GM19463 (cell line): ENCODE data around the gene COL4A1.

Experiments
- ATAC-seq: cut with Tn5 transposase; IDR thresholded peaks from one replicate; pipeline ENCODE4 v1.9.1; 2021; ENCODE audit warnings: mild to moderate bottlenecking, moderate library complexity; ENCODE audit not compliant: unreplicated experiment

Gene COL4A1

DNA sequence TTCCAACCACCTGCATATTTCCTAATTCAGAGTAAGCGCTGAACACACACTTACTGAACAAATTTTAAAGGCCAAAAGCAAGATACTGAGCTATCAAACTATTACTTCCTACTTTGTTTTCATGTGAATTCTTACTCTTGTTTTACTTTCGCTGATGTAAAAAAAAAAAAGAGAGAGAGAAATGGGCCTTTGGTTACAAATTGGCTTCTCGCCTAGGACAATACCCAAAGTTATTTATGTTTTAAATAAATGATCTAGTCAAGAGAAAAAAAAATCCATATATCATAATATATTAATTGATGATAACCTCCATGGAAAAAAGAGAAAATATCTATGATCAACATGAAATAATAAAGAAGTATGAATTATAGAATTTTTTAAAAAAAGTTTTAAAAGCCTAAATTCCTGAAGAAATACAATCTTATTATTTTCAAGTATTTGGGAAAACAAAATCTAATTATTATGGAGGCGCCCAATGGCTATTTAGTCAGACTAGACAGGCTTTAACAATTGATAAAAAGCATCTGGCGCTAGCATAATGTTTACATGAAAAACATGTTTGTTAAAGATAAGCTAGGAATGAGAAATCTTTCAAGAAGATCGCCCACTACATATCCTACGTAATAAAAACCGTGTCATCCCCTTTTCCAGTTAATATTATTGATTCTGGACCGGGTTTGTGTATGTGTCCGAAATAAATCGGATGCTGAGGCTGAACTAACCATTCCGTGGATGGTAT, 9.0 kb downstream of the COL4A1 start:
- no peak for ATAC-seq

DNA sequence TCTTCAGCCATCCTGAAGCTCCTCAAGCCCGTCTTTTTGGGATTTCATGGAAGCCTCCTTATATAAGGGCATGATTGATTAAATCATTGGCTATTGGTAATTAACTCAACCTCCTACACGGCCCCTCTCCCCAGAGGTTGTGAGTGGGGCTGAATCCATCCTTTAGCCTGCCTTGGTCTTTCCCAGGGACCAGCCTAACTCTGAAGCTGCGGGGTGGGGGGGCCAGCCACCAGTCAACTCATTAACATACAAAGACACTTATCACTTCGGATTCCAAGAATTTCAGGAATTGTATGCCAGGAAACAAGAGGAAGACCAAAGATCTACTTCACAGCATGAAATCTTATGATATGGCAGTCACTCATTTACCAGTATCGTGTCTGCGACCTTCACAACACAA, 9.9 kb downstream of the COL4A1 start:
- ATAC-seq, result no peak

DNA sequence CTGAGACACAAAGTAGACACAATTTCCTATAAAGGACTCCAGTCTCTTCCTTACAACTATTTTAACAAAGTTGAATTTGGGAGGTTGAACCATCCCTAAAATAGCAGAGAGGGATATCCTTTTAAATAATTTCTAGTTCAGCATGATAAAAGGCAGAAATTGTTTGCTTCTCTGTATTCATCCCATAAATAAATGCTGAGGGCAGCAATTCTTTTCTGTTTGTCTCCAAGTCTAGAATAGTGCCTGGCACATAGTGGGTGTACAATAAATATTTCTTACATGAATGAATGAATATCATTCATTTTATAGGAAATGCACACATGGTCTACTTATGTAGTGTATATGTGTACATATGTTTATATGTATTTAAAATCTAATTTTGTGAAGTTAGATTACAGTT, 12.3 kb downstream of the COL4A1 start:
- no peak for ATAC-seq

DNA sequence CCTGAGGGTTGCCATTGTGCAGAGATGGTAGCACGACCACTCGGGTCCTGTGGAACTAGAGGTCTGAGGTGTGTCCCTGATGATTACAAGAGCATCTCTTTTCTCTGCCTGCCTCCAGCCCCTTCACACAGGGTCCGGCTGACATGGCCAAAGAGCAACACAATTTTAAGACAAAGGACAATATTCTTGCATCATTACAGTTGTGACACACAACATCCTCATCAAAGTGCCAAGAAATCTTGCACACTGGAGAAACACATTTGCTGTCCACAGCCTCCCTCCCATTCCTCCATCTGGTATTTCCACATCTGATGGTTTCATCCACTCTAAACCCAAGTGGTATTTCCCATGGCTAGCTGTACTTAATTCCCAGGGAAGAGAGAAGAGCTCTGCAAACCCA, 12.8 kb downstream of the COL4A1 start:
- no peak for ATAC-seq

DNA sequence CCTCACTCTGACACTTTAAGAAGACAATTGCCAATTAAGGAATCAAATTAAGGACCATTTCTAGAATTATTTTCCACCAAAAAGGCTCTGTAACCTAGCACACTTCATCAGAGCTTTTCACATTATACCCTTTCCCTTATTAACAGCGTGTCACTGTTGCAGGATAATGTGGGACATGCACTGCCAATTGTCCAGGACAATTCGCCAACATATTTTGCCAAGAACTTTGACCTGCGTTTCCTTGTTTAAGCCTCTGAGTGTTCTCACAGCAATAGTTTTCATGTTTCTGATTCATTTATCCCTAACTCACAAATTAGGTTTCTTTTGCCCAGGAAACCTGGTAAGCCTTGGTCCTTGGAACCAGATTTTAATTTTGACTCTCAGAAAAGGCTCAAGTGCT, 13.3 kb downstream of the COL4A1 start:
- no peak for ATAC-seq

DNA sequence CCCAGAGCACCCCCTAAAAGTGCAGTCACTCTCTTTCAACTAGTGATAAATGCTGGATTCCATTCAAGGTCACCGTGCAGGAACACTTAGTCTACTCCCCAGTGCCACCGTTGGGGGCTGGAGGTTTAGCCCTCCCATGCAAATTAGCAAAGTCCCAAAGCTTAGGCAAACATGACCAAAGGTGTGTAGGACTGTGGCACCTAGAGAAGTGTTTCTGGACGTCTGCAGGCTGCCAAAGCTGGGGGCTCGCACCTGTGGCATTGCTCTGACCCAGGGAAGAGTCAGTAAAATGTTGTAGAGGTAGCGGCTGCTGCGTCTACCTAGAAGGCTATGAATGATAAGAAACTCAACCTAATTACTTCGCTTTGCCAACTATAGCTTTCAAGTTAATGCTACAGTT, 13.9 kb downstream of the COL4A1 start:
- no peak for ATAC-seq

DNA sequence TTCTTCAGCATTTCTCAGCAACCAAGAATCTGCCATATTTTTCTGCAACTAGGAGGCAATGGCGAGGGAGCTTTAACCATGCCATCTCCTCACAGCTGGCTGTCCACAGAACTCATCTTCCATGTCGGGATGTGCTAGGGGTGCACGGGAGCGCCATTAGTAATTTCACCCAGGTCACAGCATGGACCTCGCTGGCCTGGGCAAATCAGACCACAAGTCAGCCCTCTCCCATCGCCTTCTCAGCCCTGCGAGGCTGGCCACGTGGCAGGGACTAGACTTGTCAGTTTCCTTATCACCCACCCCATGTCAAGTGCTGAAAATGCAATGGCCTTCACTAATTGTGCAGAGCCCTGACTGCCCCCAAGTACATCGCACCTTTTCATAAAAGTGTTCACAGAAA, 15.7 kb downstream of the COL4A1 start:
- ATAC-seq, result no peak

DNA sequence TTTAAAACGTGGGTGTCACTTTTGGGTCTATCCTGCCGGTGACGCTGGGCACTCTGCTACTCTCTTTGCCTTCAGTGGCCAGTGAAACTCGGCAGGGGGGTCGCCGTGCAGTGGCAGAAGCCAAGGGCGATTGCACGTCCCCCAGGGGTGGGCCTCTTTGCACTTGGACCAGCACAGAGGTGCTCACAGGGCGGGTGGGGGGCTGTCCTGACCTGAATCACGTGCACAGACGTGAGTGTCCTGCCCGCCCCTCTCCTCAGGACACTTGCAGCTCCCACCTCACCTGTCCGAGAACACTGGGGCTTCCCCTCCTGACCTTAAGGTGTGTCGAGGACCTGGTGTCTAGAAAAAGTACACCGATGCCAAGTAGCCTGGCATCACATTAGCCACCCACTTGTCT, 16.1 kb downstream of the COL4A1 start:
- no peak for ATAC-seq

DNA sequence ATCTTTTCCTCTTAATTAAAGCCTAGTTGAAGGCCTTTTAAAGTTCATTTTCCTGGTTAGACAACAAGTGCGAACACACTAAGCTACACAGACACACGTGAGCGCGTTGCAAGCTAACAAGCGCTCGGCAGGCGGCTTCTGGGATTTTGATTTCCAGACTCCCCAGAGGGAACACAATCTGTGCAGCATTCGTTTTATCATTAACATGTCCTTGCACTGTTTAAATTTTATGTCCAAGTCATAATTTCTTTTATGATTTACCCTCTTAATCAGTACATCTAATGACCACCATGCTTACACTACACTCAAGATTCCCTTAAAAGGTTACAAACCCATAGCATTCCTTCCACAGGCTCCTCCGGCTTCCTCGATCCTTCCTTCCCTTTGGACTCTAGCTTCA, 16.8 kb downstream of the COL4A1 start:
- no peak for ATAC-seq

DNA sequence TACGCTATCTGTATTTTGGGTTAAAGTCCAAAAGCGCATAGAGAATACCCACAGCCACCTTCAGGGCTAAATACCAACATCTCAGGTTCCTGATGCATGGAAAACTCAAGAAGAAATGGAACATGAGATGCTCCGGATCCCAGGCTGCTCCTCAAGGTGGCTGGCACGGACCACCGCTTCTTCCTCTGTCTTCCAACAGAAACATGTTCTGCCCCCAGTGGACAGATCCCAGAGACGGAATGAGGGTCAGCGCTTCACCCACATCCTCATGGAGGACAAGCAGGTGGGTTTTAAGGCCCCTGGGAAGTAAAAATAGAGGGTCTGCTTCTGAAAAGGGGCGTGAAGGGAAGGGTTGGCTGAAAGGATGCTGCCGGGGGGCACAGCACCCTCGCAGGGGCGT, 17.3 kb downstream of the COL4A1 start:
- no peak for ATAC-seq

DNA sequence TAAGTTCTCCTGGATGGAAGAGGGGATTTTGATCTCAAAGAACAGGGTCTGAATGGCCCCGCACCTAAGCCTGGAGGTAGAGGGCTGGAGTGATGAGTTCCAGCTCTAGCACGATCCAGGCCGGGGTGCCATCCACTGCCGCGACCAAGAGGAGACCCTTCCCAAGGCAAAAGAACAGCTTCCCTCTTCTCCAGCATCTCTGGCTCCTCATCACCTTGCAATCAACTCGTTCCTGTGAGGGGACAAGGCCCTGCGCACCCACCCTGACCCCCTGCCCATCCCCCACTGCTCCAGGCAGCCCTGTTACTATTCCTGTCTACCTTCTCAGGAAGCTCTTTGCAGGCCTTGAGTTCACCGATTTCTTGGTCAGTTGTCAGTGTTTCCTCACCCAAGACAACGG, 17.8 kb downstream of the COL4A1 start:
- ATAC-seq, result no peak

DNA sequence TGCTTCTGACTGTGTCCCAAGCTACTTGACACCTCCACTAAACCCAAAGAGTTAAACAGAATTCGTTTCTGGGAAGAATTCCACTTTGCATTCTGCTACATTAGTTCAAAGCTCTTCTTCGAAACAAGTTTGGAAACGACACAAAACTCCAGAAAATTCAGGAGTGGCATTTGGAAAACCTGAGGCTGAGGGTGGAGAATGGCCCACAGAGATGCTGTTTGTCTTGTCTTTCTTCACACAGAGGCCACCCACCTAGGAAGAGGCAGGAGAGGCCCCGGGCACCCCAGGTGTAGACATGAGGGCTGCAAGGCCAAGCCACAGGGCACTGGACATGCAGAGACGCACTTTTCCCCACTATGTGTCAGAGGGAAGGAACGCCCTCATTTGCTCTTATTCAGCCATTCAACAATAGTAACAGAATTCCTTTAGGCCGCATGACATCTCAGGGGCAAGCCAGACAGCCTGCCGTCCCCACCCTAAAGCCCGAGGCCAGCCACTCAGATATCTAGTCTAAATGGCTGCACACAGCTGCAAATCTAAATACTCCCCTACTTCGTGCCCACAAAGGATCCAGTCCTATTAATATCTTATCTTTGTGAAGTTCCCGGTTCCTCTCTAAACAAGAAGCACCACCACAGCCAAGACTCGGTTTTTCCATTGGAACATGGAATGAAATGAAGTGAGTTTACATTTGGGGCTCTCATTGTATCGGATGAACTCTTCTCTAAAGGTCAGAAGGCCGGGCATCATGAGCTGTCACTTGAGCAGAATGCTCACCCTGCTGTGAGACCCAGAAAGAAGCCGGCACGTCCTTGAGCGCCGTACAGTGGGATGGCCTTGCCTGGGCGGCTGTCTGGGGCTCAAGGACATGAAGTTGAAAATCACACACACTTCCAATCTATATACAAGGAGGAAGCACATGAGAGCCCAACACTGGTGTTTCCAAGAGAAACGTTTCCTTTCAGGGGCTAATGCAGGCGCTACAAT, 19.8 kb downstream of the COL4A1 start:
- ATAC-seq, result no peak

DNA sequence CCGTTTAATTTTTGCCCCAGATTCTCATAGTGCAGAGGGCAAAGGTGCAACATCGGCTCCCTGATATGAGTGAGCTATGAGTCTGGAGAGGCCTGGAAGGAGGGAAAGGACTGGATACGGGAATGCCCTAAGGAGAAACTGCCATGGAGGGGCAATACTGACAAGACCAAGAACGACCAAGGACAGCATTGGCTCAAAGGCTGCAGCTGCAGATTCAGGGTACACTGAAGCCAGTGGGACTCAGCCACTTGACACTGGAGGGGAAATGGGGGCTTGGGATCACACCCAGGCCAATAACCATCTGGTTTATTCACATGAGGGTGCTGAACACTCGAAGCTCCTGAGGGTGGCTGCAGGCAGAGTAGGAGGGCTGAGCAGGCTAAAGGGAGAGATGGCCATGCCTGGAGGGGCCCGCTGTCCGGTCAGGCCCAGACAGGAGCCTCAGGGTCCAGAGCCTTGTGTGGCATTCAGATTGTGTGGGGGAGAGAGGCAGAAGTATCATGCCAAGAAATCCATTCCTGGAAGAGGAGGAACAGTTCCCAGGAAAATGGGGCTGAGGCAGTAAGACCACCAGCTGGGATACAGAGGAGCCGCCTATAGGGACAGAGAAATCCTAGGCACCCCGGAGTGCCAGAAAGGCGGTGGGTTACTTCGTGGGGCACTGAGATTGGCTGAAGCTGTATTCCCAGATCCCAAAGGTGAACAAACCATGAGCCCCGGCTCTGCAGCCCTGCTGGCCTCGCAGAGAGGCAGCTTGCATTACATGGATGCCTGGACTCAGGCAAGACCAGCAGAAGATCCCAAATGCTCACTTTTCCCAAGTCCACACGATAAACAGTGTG, 20.7 kb downstream of the COL4A1 start:
- ATAC-seq, result no peak

DNA sequence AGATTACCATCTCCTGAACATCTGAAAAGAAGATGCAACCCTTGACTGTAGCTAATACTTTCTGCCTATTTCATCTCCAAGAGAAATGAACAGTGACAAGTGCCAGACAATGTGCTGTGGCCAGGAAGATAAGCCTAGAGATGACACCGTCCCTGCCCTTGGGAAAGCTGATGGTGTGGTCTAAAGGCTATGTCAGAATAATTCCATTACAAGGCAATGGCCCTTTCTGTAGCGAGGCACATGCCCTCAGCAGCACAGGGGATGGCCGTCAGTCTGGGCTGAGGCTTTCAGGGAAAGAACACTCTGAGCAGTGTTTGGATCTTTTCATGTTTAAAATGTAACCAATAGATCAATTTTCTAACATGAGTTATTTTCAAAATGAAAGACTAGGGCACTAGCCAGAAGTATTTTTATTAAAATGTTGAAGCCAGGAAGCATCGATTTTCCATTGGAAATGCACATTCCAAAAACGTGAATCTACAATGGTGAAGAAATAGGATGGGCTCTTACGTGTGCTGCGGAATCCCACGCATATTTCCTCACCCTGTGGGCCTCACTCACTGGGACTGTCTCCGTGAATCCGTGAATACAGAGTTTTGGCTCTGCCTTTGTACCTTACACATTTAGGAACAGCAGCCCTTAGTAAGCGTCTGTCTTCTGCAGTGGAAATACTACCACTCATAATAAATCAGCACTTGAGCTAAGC, 22.0 kb downstream of the COL4A1 start:
- no peak for ATAC-seq

DNA sequence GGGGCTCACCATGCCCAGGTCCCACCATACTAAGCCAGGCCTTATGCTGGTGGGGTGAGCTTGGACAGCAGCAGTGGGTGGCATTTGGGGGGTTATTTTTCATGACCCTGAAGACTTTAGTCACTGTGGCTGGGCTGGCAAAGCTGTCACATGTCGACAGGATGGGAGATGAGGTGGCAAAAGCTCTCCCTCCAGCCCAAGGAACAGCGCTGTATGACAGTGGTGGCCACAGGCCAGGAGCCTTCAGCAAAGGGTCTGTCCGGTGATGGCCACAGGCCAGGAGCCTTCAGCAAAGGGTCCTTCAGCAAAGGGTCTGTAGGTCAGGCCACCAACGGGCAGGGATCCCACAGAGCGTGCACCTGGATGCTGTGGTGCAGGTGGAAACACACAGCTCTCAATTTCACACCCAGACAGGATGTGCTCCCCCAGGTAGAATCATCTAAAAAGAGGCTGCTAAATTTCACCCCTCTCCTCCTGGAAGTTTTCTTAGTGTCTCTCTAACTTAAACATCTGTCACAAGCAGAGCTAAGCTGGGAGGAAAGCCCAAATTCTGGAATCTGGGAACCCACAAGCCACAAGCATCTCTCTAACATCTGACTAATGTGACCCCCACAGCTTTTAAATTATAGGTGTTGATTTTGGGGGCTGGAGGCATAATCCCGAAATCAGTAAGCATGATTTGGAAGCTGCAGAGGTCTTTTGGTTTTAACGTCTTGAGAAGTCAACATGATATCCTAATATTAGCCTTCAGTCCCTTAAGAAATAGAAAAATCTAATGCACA, 23.0 kb downstream of the COL4A1 start:
- no peak for ATAC-seq

DNA sequence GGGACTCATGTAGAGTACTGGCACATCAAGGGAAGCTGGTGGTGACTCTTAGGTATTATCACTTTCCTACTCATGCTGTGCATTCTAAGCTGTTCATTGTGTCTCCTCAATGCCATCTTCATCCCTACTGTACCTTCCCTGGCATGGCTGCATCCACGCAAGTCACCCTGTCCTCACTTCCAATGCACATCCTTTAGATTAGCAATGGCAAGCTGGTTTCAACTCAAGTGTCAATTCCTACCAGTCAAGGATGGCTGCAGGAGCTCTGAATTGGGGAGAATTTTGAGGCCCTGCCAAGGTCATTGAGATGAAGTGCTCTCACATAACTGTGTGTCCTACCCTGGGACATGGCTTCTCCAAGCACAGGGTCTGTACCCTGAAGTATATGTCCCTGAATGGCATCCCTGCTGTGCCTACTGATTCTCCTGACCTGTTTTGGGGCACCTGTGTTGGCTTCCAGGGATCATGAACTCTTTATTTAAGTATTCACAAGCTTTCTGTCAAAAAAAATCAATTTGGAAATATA, 24.6 kb downstream of the COL4A1 start:
- ATAC-seq, result no peak

DNA sequence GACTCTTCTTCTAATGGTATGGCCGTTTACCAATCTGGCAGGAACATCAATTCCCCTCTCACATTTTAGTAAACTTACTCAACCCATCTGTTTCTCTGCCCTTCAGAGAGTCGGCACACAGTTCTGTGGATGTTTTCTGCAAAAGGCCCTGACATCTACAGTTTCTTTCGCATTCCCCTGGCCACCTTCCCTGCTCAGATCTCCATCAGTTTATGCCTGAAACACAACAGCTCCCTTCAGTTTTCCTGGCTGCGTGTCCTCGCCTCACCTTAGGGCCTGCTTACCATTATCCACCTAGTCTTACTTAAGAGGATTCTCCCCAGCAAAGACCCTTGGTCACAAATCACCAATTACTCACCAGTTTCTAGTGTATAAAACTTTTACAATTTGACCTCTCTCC, 25.2 kb downstream of the COL4A1 start:
- ATAC-seq, result no peak

DNA sequence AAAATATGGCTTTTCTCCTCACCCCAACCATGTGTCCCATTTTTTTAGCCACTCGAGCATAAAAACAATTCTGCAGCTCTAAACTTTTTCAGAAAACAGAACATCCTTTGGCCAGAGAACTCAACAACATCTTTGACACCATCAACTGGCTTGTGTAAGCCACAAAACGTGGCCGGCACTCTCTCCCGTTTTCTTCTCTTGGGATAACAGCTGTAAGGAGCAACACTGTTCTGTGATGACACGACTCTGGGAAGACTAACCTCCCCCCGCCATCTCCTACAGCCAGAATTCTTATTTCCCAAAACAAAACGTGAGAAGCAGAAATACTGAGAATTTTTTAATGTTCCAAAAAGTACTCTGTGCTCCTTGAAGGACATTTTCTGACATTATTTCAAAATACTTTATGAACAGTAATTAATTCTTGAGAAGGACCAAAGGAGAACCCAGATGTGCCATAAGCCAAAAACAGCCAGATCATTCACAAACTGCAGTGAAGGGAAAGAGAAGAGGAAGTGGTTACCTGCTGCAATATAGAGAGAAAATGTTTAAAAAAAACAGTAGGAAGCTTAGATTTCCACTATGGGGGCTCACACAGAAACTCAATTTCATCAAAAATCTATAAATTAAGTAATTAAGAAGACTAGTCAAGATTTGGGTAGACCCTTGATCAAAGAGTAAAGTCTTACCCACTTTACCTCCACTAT, 25.8 kb downstream of the COL4A1 start:
- ATAC-seq, result no peak

DNA sequence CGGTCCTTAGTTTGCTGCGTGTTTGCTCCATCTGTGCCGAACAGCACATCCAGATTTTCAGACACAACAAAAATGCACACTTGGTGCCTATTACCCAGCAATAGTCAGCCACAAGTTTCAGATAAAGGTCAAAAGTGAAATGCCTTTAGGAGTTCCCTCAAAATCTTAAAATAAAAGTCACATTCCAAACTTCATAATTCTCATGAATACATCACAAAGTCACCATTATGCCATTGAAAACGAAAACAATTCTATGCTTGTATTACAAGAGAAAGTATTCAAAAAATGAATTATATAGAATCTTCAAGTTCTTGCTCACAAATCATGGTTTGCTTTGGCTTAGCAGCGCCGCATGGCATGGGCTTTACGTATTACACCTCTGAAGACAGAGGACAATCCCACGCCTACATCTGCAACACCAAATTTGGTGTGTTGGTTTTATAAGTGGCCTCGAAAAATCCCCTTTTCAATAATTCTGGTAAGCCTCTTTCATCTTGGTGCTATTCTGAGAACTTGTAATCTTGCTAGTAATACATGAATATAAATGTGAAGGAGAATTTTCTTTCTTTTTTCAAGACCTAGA, 26.6 kb downstream of the COL4A1 start:
- no peak for ATAC-seq
